ENCODE results near the gene CHEK1.

The CHEK1 gene

GRCh38 chr11:125625225-125625629 lies 264 bp downstream of the CHEK1 start:
- in situ Hi-C loops (cut with MboI; ENCODE audit: low pct_unique_long_range_greater_than_20kb, low sequenced_read_pairs), result no loop called here
- no peak for DNase-seq

- in situ Hi-C loops (cut with MboI; ENCODE audit: low pct_unique_long_range_greater_than_20kb, low sequenced_read_pairs), result no loop called here
- peak; percentile 96 for DNase-seq
Measured at GRCh38 chr11:125625630-125626287, 796 bp downstream of the CHEK1 start.

- in situ Hi-C loops (cut with MboI; ENCODE audit: low pct_unique_long_range_greater_than_20kb, low sequenced_read_pairs), result no loop called here
- DNase-seq, result no peak
Measured at GRCh38 chr11:125626288-125626950, 1.5 kb downstream of the CHEK1 start.

- DNase-seq, result no peak
- in situ Hi-C loops (cut with MboI; ENCODE audit: low pct_unique_long_range_greater_than_20kb, low sequenced_read_pairs), result no loop called here
Measured at GRCh38 chr11:125627236-125627910, 2.4 kb downstream of the CHEK1 start.

GRCh38 chr11:125637840-125638239 lies 12.9 kb downstream of the CHEK1 start:
- in situ Hi-C loops (cut with MboI; ENCODE audit: low pct_unique_long_range_greater_than_20kb, low sequenced_read_pairs), result no loop called here
- DNase-seq, result peak; percentile 7

- DNase-seq, result no peak
- in situ Hi-C loops (cut with MboI; ENCODE audit: low pct_unique_long_range_greater_than_20kb, low sequenced_read_pairs), result no loop called here
Measured at GRCh38 chr11:125638315-125638714, 13.4 kb downstream of the CHEK1 start.

- in situ Hi-C loops (cut with MboI; ENCODE audit: low pct_unique_long_range_greater_than_20kb, low sequenced_read_pairs), result no loop called here
- no peak for DNase-seq
Measured at GRCh38 chr11:125645871-125646270, 20.9 kb downstream of the CHEK1 start.

- in situ Hi-C loops (cut with MboI; ENCODE audit: low pct_unique_long_range_greater_than_20kb, low sequenced_read_pairs), result no loop called here
- DNase-seq, result no peak
Measured at GRCh38 chr11:125649465-125650166, 24.7 kb downstream of the CHEK1 start.

GRCh38 chr11:125662689-125663088 lies 37.7 kb downstream of the CHEK1 start:
- in situ Hi-C loops (cut with MboI; ENCODE audit: low pct_unique_long_range_greater_than_20kb, low sequenced_read_pairs), result no loop called here

GRCh38 chr11:125663910-125664309 lies 38.9 kb downstream of the CHEK1 start:
- DNase-seq, result no peak
- in situ Hi-C loops (cut with MboI; ENCODE audit: low pct_unique_long_range_greater_than_20kb, low sequenced_read_pairs), result no loop called here

More at GRCh38 chr11:125662689-125663088, 37.7 kb downstream of the CHEK1 start:
- DNase-seq, result no peak

GRCh38 chr11:125667151-125667550 lies 42.2 kb downstream of the CHEK1 start:
- in situ Hi-C loops (cut with MboI; ENCODE audit: low pct_unique_long_range_greater_than_20kb, low sequenced_read_pairs), result no loop called here
- no peak for DNase-seq

GRCh38 chr11:125670172-125670571 lies 45.2 kb downstream of the CHEK1 start:
- no peak for DNase-seq
- in situ Hi-C loops (cut with MboI; ENCODE audit: low pct_unique_long_range_greater_than_20kb, low sequenced_read_pairs), result no loop called here

GRCh38 chr11:125671561-125671960 lies 46.6 kb downstream of the CHEK1 start:
- in situ Hi-C loops (cut with MboI; ENCODE audit: low pct_unique_long_range_greater_than_20kb, low sequenced_read_pairs), result no loop called here
- DNase-seq, result no peak

- in situ Hi-C loops (cut with MboI; ENCODE audit: low pct_unique_long_range_greater_than_20kb, low sequenced_read_pairs), result no loop called here
- DNase-seq, result no peak
Measured at GRCh38 chr11:125674210-125674609, 49.2 kb downstream of the CHEK1 start.

- in situ Hi-C loops (cut with MboI; ENCODE audit: low pct_unique_long_range_greater_than_20kb, low sequenced_read_pairs), result no loop called here
- no peak for DNase-seq
Measured at GRCh38 chr11:125675196-125675595, 50.2 kb downstream of the CHEK1 start.

GRCh38 chr11:125679397-125679796 lies 54.4 kb downstream of the CHEK1 start:
- no peak for DNase-seq
- in situ Hi-C loops (cut with MboI; ENCODE audit: low pct_unique_long_range_greater_than_20kb, low sequenced_read_pairs), result no loop called here

- DNase-seq, result no peak
- in situ Hi-C loops (cut with MboI; ENCODE audit: low pct_unique_long_range_greater_than_20kb, low sequenced_read_pairs), result no loop called here
Measured at GRCh38 chr11:125679837-125680236, 54.9 kb downstream of the CHEK1 start.

GRCh38 chr11:125680747-125681146 lies 55.8 kb downstream of the CHEK1 start, which contains the start of gene ACRV1:
Gene ACRV1 (minus strand): TSS chr11:125680847. CDS start chr11:125680780, 67 bp downstream.
- no peak for DNase-seq
- in situ Hi-C loops (cut with MboI; ENCODE audit: low pct_unique_long_range_greater_than_20kb, low sequenced_read_pairs), result no loop called here

- DNase-seq, result no peak
- in situ Hi-C loops (cut with MboI; ENCODE audit: low pct_unique_long_range_greater_than_20kb, low sequenced_read_pairs), result no loop called here
Measured at GRCh38 chr11:125685228-125685627, 60.3 kb downstream of the CHEK1 start.

GRCh38 chr11:125688066-125688465 lies 63.1 kb downstream of the CHEK1 start:
- in situ Hi-C loops (cut with MboI; ENCODE audit: low pct_unique_long_range_greater_than_20kb, low sequenced_read_pairs), result no loop called here
- no peak for DNase-seq

All from KBM-7 (cell line).